Activated CD8-positive, alpha-beta T cell treated with anti-CD3 and anti-CD28 coated beads for 36 hours (primary cell): Measurements from ENCODE around the gene ALOX15B. TPM values are rescaled to one million over a fixed set of nuclear protein-coding genes. Genes with fewer than 3 reads are reported as not detected.

Experiments
- ATAC-seq: fragments of 200-7000 bp; cut with Tn5 transposase; one replicate; pipeline ENCODE4 v1.10.0; 2021; ENCODE audit warnings: mild to moderate bottlenecking, moderate library complexity
- CTCF ChIA-PET: fragments of 350-600 bp; sonication (Branson Sonifier 250); formaldehyde crosslinking; loops from one replicate; lab custom pipeline; 2021; ENCODE audit warnings: antibody characterized with exemption; lab: Charles Lee
- POLR2A ChIA-PET: fragments of 350-600 bp; sonication (Branson Sonifier 250); formaldehyde crosslinking; loops from one replicate; lab custom pipeline; 2021; ENCODE audit warnings: antibody characterized with exemption; lab: Charles Lee
- DNase-seq: peaks from one replicate; pipeline ENCODE4 v3.0.0-alpha.2; 2020
- H3K27ac Mint-ChIP-seq: one replicate; pipeline ENCODE4 v1.8.0; 2021; ENCODE audit warnings: mild to moderate bottlenecking, mixed read lengths
- H3K27me3 Mint-ChIP-seq: one replicate; pipeline ENCODE4 v1.8.0; 2021; ENCODE audit warnings: mixed read lengths
- H3K36me3 Mint-ChIP-seq: one replicate; pipeline ENCODE4 v1.8.0; 2021; ENCODE audit warnings: low read depth, mixed read lengths
- H3K4me1 Mint-ChIP-seq: one replicate; pipeline ENCODE4 v1.8.0; 2021; ENCODE audit warnings: low read depth, mixed read lengths
- H3K4me3 Mint-ChIP-seq: one replicate; pipeline ENCODE4 v1.8.0; 2021; ENCODE audit warnings: mild to moderate bottlenecking, moderate library complexity, mixed read lengths
- H3K9me3 Mint-ChIP-seq: one replicate; pipeline ENCODE4 v1.8.0; 2021; ENCODE audit warnings: mixed read lengths
- CTCF ChIP-seq: fragments of 200-600 bp; IDR thresholded peaks from one replicate; pipeline ENCODE4 v1.8.0; 2022; ENCODE audit warnings: antibody characterized with exemption, mild to moderate bottlenecking
- intact Hi-C: fragments of 100-400 bp; cut with micrococcal nuclease; formaldehyde crosslinking; loops from one replicate; pipeline ENCODE4 v1.10.0; 2022
- total RNA-seq, 2 experiments: library from RNA; stranded (reverse); gene quantifications; one replicate each; pipeline ENCODE4 v1.2.3, GENCODE V29; 2021

ALOX15B gene
- total RNA-seq, 2 experiments from 2014 or later: 0.16 TPM; not detected in 1

- Mint-ChIP-seq H3K27me3 (peaks cover 17% of the 10 kb centered on the region), H3K36me3 (no peaks in the 10 kb centered on the region), H3K4me1 (no peaks in the 10 kb centered on the region), H3K9me3 (no peaks in the 10 kb centered on the region), H3K27ac (no peak overlapping the region), H3K4me3 (no peak overlapping the region)
- POLR2A ChIA-PET: interaction anchor here (0.6 to 0.8 kb wide), 2 partner anchors 11 to 12 kb away, joined by 3 read pairs; no protein-coding TSS in a partner anchor
- ATAC-seq: no peak
- intact Hi-C loops: no loop called here
- CTCF ChIA-PET: interaction anchor here (1.3 to 3.4 kb wide), 3 partner anchors 16 to 35 kb away, joined by 4 to 17 read pairs (median 5); no protein-coding TSS in a partner anchor
- no peak for DNase-seq
- no peak for TF ChIP-seq CTCF
Observed at GRCh38 chr17:8025176-8025911, 13.5 kb upstream of the ALOX15B start.

- DNase-seq (no peak), ATAC-seq (no peak)
- Mint-ChIP-seq H3K27me3 (peaks cover 22% of the 10 kb centered on the region), H3K9me3 (no peaks in the 10 kb centered on the region), H3K4me1 (no peaks in the 10 kb centered on the region), H3K4me3 (no peak overlapping the region), H3K27ac (no peak overlapping the region), H3K36me3 (no peaks in the 10 kb centered on the region)
- no peak for TF ChIP-seq CTCF
- ChIA-PET POLR2A (no interaction called here), CTCF (interaction anchor here (0.9 to 1.5 kb wide), 3 partner anchors 11 to 28 kb away, joined by 3 to 5 read pairs (median 3); no protein-coding TSS in a partner anchor)
- intact Hi-C loops: no loop called here
Observed at GRCh38 chr17:8029121-8029520, 9.7 kb upstream of the ALOX15B start.

- ChIA-PET POLR2A (interaction anchor here (0.6 kb wide), 1 partner anchor 227 kb away, joined by 5 read pairs; no protein-coding TSS in a partner anchor), CTCF (interaction anchor here (0.9 to 2.6 kb wide), 5 partner anchors 10 to 41 kb away, joined by 3 to 13 read pairs (median 6); no protein-coding TSS in a partner anchor)
- no peaks in the 10 kb centered on the region for H3K36me3 Mint-ChIP-seq
- H3K4me3 Mint-ChIP-seq: no peak overlapping the region
- no peaks in the 10 kb centered on the region for H3K9me3 Mint-ChIP-seq
- no peak for TF ChIP-seq CTCF
- H3K4me1 Mint-ChIP-seq: no peaks in the 10 kb centered on the region
- H3K27ac Mint-ChIP-seq: no peak overlapping the region
- intact Hi-C loops: no loop called here
- H3K27me3 Mint-ChIP-seq: peaks cover 26% of the 10 kb centered on the region
- DNase-seq (no peak), ATAC-seq (no peak)
Observed at GRCh38 chr17:8031261-8031661, 7.6 kb upstream of the ALOX15B start.

- no peak overlapping the region for H3K4me3 Mint-ChIP-seq
- no peak for TF ChIP-seq CTCF
- peaks cover 26% of the 10 kb centered on the region for H3K27me3 Mint-ChIP-seq
- H3K36me3 Mint-ChIP-seq: no peaks in the 10 kb centered on the region
- intact Hi-C loops: no loop called here
- H3K9me3 Mint-ChIP-seq: no peaks in the 10 kb centered on the region
- ChIA-PET CTCF (interaction anchor here (1.0 to 2.6 kb wide), 5 partner anchors 10 to 47 kb away, joined by 3 to 13 read pairs (median 6); no protein-coding TSS in a partner anchor), POLR2A (no interaction called here)
- H3K27ac Mint-ChIP-seq: no peak overlapping the region
- no peaks in the 10 kb centered on the region for H3K4me1 Mint-ChIP-seq
- DNase-seq (no peak), ATAC-seq (no peak)
Observed at GRCh38 chr17:8031950-8032349, 6.9 kb upstream of the ALOX15B start.

- Mint-ChIP-seq H3K27ac (no peak overlapping the region), H3K4me3 (no peak overlapping the region), H3K27me3 (peaks cover 26% of the 10 kb centered on the region), H3K36me3 (no peaks in the 10 kb centered on the region), H3K9me3 (no peaks in the 10 kb centered on the region), H3K4me1 (no peaks in the 10 kb centered on the region)
- no peak for ATAC-seq
- intact Hi-C loops: no loop called here
- DNase-seq: no peak
- TF ChIP-seq CTCF: no peak
- ChIA-PET CTCF (interaction anchor here (1.0 to 2.6 kb wide), 4 partner anchors 9 to 47 kb away, joined by 3 to 13 read pairs (median 6); no protein-coding TSS in a partner anchor), POLR2A (no interaction called here)
Observed at GRCh38 chr17:8032442-8032841, 6.4 kb upstream of the ALOX15B start.
